ENCODE results near the gene GTF2H4.

Gene GTF2H4

DNA sequence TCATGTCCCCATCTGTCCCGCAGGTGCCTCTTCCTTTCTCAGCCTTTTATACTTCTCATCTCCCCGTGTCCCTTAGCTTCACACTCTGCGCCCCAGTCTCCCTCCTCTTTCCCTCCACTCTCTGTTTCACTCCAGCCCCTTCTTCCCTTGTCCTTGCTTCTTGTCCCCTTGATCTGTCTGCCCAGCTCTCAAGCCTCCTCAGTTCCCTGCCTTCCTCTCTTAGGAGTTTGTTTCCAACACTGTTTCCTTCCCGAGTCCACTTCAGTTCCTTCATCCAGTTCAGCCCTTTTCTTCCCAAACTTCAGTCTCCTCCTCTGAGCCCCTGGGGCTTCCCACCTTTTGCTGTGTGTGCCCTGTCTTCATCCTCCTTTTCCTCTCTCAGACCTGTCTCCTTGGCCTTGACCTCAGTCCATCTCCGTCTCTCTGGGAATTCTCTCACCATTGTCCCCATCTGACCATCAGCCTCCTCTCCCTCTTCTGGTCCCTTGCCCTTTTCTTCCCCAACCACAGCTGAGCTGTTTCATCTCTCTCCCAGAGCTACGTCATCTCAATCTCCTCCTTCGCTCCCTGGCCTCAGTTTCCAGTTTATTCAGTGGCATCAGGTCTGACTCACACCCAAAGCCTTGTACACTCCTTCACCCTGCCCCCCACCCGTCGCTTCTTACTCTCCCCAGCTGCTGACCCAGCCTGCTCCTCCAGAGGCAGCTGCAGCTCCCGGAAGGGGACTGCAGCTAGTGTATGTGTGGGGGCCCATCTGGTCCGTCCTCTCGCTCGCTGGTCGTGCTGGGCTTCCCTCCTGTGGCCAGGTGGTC, 26.4 kb upstream of the GTF2H4 start:
- no peak overlapping the region for H3K4me3 ChIP-seq (ENCODE audit: low read depth in 1 of 2, low read length in 1 of 2)
- peaks cover 17 to 21% of the 10 kb centered on the region in 2 experiments for H3K4me1 ChIP-seq (ENCODE audit: control insufficient read depth in 1 of 2, insufficient read depth in 1 of 2, low read depth in 1 of 2, low read length in 1 of 2)
- H3K27ac ChIP-seq: no peak overlapping the region
- TF ChIP-seq CTCF (IDR thresholded peaks at IDR 0.05): no peak
- H3K27me3 ChIP-seq: peaks cover 61% of the 10 kb centered on the region
- no peaks in the 10 kb centered on the region for H3K36me3 ChIP-seq
- H3K9me3 ChIP-seq: no peaks in the 10 kb centered on the region

DNA sequence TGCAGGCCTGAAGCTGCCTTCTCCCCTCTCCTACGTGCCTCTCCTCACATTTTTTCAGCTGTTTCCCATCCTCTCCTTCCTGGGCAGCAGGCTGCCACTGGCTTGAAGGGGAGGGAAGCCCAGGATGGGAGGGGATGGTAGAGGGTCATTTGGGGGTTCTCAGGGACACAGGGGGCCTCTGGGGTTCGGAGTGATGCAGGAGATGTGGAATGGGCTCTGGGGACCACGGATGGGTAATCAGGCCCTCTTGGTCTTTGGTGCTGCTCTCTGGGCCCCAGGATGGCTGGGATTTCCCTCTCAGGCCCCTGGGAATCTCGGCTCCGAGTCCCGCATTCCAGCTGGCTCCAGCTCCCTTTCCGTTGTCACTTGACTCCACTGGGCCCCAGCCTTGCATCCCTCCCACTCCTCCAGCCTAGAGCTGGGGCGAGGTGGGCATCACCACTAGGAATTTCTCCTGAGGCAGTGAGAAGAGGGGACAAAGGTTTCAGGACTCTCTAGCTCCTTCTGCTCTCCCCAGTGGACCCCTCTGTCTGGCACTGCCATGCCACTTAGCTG, 25.7 kb upstream of the GTF2H4 start:
- no peak overlapping the region for H3K27ac ChIP-seq
- peaks cover 16 to 19% of the 10 kb centered on the region in 2 experiments for H3K4me1 ChIP-seq (ENCODE audit: control insufficient read depth in 1 of 2, insufficient read depth in 1 of 2, low read depth in 1 of 2, low read length in 1 of 2)
- H3K4me3 ChIP-seq (ENCODE audit: low read depth in 1 of 2, low read length in 1 of 2): no peak overlapping the region

DNA sequence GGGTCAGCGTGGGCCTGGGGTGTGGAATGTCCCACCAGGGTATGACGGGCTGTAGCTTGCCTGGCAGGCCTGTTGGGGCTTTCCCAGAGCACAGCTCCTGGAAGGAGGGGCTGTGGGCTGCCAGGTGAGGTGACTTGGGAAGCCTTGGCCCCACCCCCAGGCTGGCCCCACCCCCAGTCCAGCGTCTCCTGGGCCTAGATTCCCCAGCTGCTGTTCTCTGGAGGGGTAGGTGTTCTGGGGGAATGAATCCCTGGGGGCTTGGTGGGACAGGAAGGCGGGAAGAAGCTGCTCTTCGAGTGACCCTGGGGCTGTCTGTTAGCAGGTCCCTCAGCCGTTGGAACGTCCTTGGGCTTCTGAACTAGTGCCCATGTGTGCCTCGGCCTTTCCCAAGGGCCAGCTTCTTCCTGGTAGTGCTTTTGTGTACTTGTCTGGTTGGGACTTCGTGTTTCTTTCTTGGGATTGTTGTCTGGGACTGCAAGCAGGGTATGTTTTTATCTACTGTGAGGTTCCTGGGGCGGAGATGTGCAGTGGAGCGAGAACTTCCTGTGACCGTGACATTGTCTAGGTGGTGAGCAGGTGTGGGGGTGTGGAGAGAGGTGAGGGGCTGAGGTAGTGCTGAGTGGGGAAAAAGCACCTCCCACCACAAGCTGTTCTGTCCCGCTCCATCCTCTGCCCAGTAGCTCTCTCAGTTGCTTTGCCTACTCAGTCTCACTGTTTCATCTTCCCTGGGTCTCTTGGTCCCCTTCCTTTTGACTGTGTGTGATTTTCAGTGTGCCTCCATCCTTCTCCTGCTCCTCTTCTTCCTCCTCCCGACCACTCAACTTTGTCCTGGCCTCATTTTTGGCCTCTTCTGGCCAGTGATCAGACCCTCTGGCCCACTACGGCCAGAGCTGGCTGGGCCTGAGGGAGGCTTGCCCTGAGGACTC, 25.0 kb upstream of the GTF2H4 start:
- no peak for TF ChIP-seq CTCF (IDR thresholded peaks at IDR 0.05)
- Histone ChIP-seq H3K27me3 (peaks cover 75% of the 10 kb centered on the region), H3K36me3 (no peaks in the 10 kb centered on the region), H3K27ac (no peak overlapping the region), H3K9me3 (no peaks in the 10 kb centered on the region), H3K4me1 (ENCODE audit: control insufficient read depth in 1 of 2, insufficient read depth in 1 of 2, low read depth in 1 of 2, low read length in 1 of 2) (peaks cover 9 to 12% of the 10 kb centered on the region in 2 experiments), H3K4me3 (ENCODE audit: low read depth in 1 of 2, low read length in 1 of 2) (no peak overlapping the region)

More for the DNA sequence above, 25.7 kb upstream of the GTF2H4 start:
- peaks cover 68% of the 10 kb centered on the region for H3K27me3 ChIP-seq
- H3K36me3 ChIP-seq: no peaks in the 10 kb centered on the region
- no peaks in the 10 kb centered on the region for H3K9me3 ChIP-seq
- TF ChIP-seq CTCF (IDR thresholded peaks at IDR 0.05): no peak

GRCh38 chr6:30883685-30884520, 24.1 kb upstream of the GTF2H4 start, which contains the start of gene DDR1:
DDR1 (plus strand) TSS chr6:30884519; CDS start chr6:30888730, 4,211 bp downstream.
- no peaks in the 10 kb centered on the region for H3K36me3 ChIP-seq
- no peaks in the 10 kb centered on the region for H3K9me3 ChIP-seq
- H3K4me3 ChIP-seq (ENCODE audit: low read depth in 1 of 2, low read length in 1 of 2): peak within 1 kb of the TSS; percentile 56 to 72
- H3K27me3 ChIP-seq: peaks cover 84% of the 10 kb centered on the region
- no peak within 1 kb of the TSS for H3K27ac ChIP-seq
- no peak for TF ChIP-seq CTCF (IDR thresholded peaks at IDR 0.05)
- H3K4me1 ChIP-seq (ENCODE audit: control insufficient read depth in 1 of 2, insufficient read depth in 1 of 2, low read depth in 1 of 2, low read length in 1 of 2): peaks cover 9 to 12% of the 10 kb centered on the region in 2 experiments
